PC-9 (cell line): ENCODE results near the gene GATAD2B.
"Not testable (repeated sequence)": the region's sequence is repeated elsewhere in the genome, so short reads cannot be mapped to it uniquely, and the experiment has no call there.

ENCODE experiments used
- CTCF ChIP-seq: fragments of 200-600 bp; sonication (generic); conservative IDR thresholded peaks from 2 replicates; pipeline ENCODE4 v1.6.1; 2017; ENCODE audit warnings: mixed run types, antibody characterized with exemption, mild to moderate bottlenecking, moderate library complexity
- EZH2 ChIP-seq: fragments of 200-600 bp; sonication (generic); IDR thresholded peaks from 2 replicates; pipeline ENCODE4 v1.8.0; 2017; ENCODE audit warnings: antibody characterized with exemption, low read depth

GRCh38 chr1:153833968-153834367 is 88.8 kb downstream of the GATAD2B start:
- TF ChIP-seq CTCF, EZH2: not testable (repeated sequence)
